Iris pigment epithelial cell (primary cell): Measurements from ENCODE around the gene FAM76A.
"Not testable (repeated sequence)": the region's sequence is repeated elsewhere in the genome, so short reads cannot be mapped to it uniquely, and the experiment has no call there.

ENCODE experiments used
- DNase-seq: peaks from one replicate; pipeline ENCODE4 v3.0.0-alpha.2; 2011; ENCODE audit warnings: low read depth

Gene FAM76A

GRCh38 chr1:27725374-27726172 is at the start of gene FAM76A:
Gene FAM76A, plus strand, starts transcription at chr1:27725961. Its CDS starts 120 bp downstream, at chr1:27726081.
- peak; percentile 99 for DNase-seq

- DNase-seq: no peak
Observed at GRCh38 chr1:27676410-27676809, 49.4 kb upstream of the FAM76A start.

- no peak for DNase-seq
Observed at GRCh38 chr1:27678747-27679146, 47.0 kb upstream of the FAM76A start.

- DNase-seq: not testable (repeated sequence)
Observed at GRCh38 chr1:27680225-27680791, 45.5 kb upstream of the FAM76A start.

- not testable (repeated sequence) for DNase-seq
Observed at GRCh38 chr1:27681580-27681979, 44.2 kb upstream of the FAM76A start.

- DNase-seq: no peak
Observed at GRCh38 chr1:27682351-27682944, 43.3 kb upstream of the FAM76A start.

GRCh38 chr1:27684176-27684575 is 41.6 kb upstream of the FAM76A start:
- DNase-seq: no peak

- no peak for DNase-seq
Observed at GRCh38 chr1:27686223-27686990, 39.4 kb upstream of the FAM76A start.

- DNase-seq: no peak
Observed at GRCh38 chr1:27687906-27688305, 37.9 kb upstream of the FAM76A start.

GRCh38 chr1:27689423-27690173 is 36.2 kb upstream of the FAM76A start:
- peak; percentile 80 for DNase-seq

- no peak for DNase-seq
Observed at GRCh38 chr1:27690183-27690582, 35.6 kb upstream of the FAM76A start.

GRCh38 chr1:27696835-27697234 is 28.9 kb upstream of the FAM76A start:
- DNase-seq: not testable (repeated sequence)

GRCh38 chr1:27704958-27705357 is 20.8 kb upstream of the FAM76A start:
- DNase-seq: no peak

GRCh38 chr1:27705545-27705944 is 20.2 kb upstream of the FAM76A start:
- DNase-seq: no peak

- DNase-seq: no peak
Observed at GRCh38 chr1:27710574-27710973, 15.2 kb upstream of the FAM76A start.

GRCh38 chr1:27713139-27713725 is 12.5 kb upstream of the FAM76A start:
- DNase-seq: no peak

- no peak for DNase-seq
Observed at GRCh38 chr1:27713869-27714513, 11.8 kb upstream of the FAM76A start.

GRCh38 chr1:27716262-27716895 is 9.4 kb upstream of the FAM76A start:
- DNase-seq: no peak

GRCh38 chr1:27719286-27720251 is 6.2 kb upstream of the FAM76A start:
- peak; percentile 25 for DNase-seq
